22Rv1 (cell line): ENCODE results near the gene DNAAF3.

Experiments used
- ZFX ChIP-seq: fragments of 450-650 bp; IDR thresholded peaks from 2 replicates; pipeline ENCODE4 v1.6.1; 2017; ENCODE audit warnings: antibody characterized with exemption, borderline replicate concordance
- TF ChIP-seq, protein P1 (sequence below): fragments of 450-650 bp; IDR thresholded peaks from 2 replicates; pipeline ENCODE4 v1.5.1; 2017; ENCODE audit warnings: mild to moderate bottlenecking

DNA sequence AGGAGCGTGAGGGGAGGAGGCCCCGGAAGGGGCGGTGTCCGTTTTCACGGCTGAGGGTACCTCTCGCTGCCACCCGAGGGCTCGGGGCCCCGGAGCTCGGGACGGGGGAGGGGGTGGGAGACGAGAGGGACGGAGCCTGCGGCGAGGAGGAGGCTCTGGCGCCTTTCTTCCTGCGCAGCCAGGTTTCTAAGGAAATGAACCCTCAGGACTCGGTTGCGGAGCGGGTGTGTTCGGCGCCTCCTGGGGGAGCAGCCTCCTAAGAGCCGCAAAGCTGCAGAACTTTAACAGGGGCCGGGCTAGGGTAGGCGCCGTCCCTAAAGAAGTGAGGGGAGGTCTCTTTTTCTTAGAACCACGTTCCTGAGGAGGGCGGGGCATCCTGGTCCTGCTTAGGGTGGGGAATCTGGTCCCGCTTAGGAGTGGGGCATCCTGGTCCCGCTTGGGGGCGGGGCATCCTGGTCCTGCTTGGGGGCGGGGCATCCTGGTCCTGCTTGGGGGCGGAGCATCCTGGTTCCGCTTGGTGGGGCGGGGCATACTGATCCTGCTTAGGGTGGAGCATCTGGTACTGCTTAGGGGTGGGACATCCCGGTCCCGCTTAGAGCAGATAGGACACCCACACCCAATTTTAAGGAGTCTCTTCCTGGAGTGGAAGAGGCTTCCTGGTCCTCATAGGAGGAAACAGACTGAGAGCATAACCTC is 7.4 kb upstream of the DNAAF3 start:
- TF ChIP-seq, protein P1, sequence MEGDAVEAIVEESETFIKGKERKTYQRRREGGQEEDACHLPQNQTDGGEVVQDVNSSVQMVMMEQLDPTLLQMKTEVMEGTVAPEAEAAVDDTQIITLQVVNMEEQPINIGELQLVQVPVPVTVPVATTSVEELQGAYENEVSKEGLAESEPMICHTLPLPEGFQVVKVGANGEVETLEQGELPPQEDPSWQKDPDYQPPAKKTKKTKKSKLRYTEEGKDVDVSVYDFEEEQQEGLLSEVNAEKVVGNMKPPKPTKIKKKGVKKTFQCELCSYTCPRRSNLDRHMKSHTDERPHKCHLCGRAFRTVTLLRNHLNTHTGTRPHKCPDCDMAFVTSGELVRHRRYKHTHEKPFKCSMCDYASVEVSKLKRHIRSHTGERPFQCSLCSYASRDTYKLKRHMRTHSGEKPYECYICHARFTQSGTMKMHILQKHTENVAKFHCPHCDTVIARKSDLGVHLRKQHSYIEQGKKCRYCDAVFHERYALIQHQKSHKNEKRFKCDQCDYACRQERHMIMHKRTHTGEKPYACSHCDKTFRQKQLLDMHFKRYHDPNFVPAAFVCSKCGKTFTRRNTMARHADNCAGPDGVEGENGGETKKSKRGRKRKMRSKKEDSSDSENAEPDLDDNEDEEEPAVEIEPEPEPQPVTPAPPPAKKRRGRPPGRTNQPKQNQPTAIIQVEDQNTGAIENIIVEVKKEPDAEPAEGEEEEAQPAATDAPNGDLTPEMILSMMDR: 0 out of 2 replicates have a peak, but pooled peaks have one; percentile 5
- TF ChIP-seq ZFX: no peak
